ENCODE results near the gene AGMAT.

The AGMAT gene

GRCh38 chr1:15592285-15592684, 7.4 kb upstream of the AGMAT start:
- Mint-ChIP-seq H3K27ac (no peak overlapping the region), H3K4me1 (ENCODE audit: low read depth) (no peaks in the 10 kb centered on the region), H3K27me3 (no peaks in the 10 kb centered on the region), H3K36me3 (ENCODE audit: low read depth) (peaks cover 9% of the 10 kb centered on the region), H3K4me3 (no peak overlapping the region), H3K9me3 (no peaks in the 10 kb centered on the region)

DNA sequence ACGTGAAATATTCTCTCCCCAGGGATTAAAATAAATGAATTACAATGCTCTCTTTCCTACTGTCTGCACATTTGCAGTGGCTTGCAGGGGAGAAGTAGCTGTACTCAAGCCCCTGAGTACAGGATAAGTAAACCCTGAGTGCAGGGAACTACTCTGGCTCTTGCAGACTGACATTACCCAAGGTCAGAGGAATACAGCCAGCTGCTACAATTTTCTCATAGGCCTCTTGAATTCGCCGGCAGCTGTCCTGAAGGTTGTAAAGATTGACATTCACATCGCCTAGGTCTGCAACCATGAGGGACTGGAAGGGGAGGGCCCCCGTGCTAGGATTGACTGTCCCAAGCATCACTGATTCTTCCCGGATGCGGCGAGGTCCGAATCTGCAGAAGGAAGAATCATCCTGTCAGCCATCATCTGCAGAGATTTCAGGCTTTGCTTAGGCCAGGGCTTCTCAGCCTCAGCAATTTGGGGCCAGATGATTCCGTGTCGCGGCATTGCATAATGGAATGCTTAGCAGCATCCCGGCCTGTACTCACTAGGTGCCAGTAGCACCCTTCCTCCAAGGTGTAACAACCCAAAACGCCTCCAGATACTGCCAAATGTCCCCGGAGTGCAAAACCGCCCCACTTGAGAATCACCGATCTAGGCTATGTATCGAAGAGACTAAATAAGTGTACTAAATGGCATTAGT, 1.7 kb downstream of the AGMAT start:
- H3K9me3 Mint-ChIP-seq, result no peaks in the 10 kb centered on the region
- H3K36me3 Mint-ChIP-seq (ENCODE audit: low read depth), result peaks cover 21% of the 10 kb centered on the region
- H3K27ac Mint-ChIP-seq, result peak overlapping the region; percentile 90
- H3K27me3 Mint-ChIP-seq, result no peaks in the 10 kb centered on the region
- peaks cover 43% of the 10 kb centered on the region for H3K4me1 Mint-ChIP-seq (ENCODE audit: low read depth)
- peak overlapping the region; percentile 86 for H3K4me3 Mint-ChIP-seq

DNA sequence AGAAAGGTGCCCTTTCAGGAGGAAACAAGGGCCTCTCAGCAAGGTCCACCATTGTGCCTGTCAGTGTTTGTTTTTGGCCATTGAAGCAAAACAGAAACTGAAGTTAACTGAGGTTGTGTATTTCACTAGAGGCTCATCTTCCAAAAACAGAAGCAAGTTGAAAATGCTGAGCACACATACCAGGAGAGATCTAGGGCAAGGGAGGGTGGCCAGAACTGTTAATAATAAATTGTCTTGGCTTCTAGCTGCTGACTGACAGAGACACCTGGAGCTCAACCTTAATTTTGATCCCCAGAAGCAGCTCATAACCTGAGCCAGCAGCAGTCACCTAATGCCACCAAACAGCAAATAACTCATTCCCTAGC, 5.2 kb downstream of the AGMAT start:
- Mint-ChIP-seq H3K9me3 (no peaks in the 10 kb centered on the region), H3K4me3 (peak overlapping the region; percentile 27), H3K27ac (peak overlapping the region; percentile 78), H3K27me3 (no peaks in the 10 kb centered on the region), H3K36me3 (ENCODE audit: low read depth) (peaks cover 22% of the 10 kb centered on the region), H3K4me1 (ENCODE audit: low read depth) (peaks cover 50% of the 10 kb centered on the region)

- no peaks in the 10 kb centered on the region for H3K9me3 Mint-ChIP-seq
- H3K4me1 Mint-ChIP-seq (ENCODE audit: low read depth), result peaks cover 47% of the 10 kb centered on the region
- no peaks in the 10 kb centered on the region for H3K27me3 Mint-ChIP-seq
- H3K4me3 Mint-ChIP-seq, result peak overlapping the region; percentile 27
- H3K36me3 Mint-ChIP-seq (ENCODE audit: low read depth), result peaks cover 25% of the 10 kb centered on the region
- peak overlapping the region; percentile 78 for H3K27ac Mint-ChIP-seq
Measured at GRCh38 chr1:15578921-15579682, 5.7 kb downstream of the AGMAT start.

- Mint-ChIP-seq H3K4me3 (peak overlapping the region; percentile 7), H3K27ac (peak overlapping the region; percentile 45), H3K4me1 (ENCODE audit: low read depth) (peaks cover 37% of the 10 kb centered on the region), H3K27me3 (no peaks in the 10 kb centered on the region), H3K9me3 (no peaks in the 10 kb centered on the region), H3K36me3 (ENCODE audit: low read depth) (peaks cover 29% of the 10 kb centered on the region)
Measured at GRCh38 chr1:15577691-15578090, 7.2 kb downstream of the AGMAT start.

DNA sequence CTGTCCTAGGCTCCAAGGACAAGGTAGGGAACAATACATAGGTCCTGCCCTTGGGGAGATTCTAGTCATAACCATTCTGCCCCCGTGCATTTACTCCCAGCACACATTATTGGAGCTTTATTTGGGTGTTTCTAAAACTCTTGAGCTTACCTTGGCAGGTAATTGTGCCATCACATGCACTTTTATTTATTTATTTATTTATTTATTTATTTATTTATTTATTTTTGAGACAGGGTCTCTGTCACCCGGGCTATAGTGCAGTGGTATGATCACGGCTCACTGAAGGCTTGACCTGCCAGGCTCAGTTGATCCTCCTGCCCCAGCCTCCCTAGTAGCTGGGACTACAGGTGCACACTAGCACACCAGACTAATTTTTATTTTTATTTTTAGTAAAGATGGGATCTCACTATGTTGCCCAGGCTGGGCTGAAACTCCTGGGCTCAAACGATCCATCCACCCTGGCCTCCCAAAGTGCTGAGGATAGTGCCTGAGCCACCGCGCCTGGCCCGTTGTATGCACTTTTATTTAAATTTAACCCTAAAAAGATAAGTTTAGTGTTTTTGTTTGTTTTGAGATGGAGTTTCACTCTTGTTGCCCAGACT, 9.2 kb downstream of the AGMAT start:
- H3K27ac Mint-ChIP-seq, result no peak overlapping the region
- no peak overlapping the region for H3K4me3 Mint-ChIP-seq
- H3K4me1 Mint-ChIP-seq (ENCODE audit: low read depth), result peaks cover 47% of the 10 kb centered on the region
- H3K27me3 Mint-ChIP-seq, result no peaks in the 10 kb centered on the region
- H3K36me3 Mint-ChIP-seq (ENCODE audit: low read depth), result peaks cover 45% of the 10 kb centered on the region
- no peaks in the 10 kb centered on the region for H3K9me3 Mint-ChIP-seq

DNA sequence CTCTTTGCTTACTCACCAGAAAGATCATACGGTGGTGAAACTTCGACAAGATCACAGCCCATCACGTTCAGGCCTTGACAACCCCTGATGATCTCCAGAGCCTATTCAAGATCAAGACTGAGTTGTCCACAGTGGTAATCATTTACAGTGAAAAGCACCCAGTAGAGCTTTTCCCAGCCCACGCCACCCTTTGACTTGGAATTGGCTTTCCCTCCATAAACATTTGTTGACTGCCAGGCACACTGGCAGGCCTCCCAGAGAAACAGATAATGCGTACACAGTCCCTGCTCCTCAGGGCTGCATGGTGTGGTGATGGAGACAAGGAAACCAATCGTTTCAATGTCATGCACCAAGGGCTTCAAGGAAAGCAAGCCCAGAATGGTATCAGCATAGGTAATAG, 10.1 kb downstream of the AGMAT start:
- no peak overlapping the region for H3K4me3 Mint-ChIP-seq
- peaks cover 39% of the 10 kb centered on the region for H3K4me1 Mint-ChIP-seq (ENCODE audit: low read depth)
- H3K27ac Mint-ChIP-seq, result peak overlapping the region; percentile 17
- no peaks in the 10 kb centered on the region for H3K27me3 Mint-ChIP-seq
- no peaks in the 10 kb centered on the region for H3K9me3 Mint-ChIP-seq
- H3K36me3 Mint-ChIP-seq (ENCODE audit: low read depth), result peaks cover 50% of the 10 kb centered on the region

- Mint-ChIP-seq H3K4me1 (ENCODE audit: low read depth) (peaks cover 26% of the 10 kb centered on the region), H3K36me3 (ENCODE audit: low read depth) (peaks cover 49% of the 10 kb centered on the region), H3K9me3 (no peaks in the 10 kb centered on the region)
Measured at GRCh38 chr1:15573477-15573876, 11.4 kb downstream of the AGMAT start.

GRCh38 chr1:15571266-15571665, 13.6 kb downstream of the AGMAT start:
- Mint-ChIP-seq H3K27ac (peak overlapping the region; percentile 41), H3K4me3 (no peak overlapping the region), H3K36me3 (ENCODE audit: low read depth) (peaks cover 63% of the 10 kb centered on the region), H3K27me3 (no peaks in the 10 kb centered on the region), H3K9me3 (no peaks in the 10 kb centered on the region), H3K4me1 (ENCODE audit: low read depth) (peaks cover 12% of the 10 kb centered on the region)

More at GRCh38 chr1:15573477-15573876, 11.4 kb downstream of the AGMAT start:
- Mint-ChIP-seq H3K27me3 (no peaks in the 10 kb centered on the region), H3K4me3 (no peak overlapping the region), H3K27ac (no peak overlapping the region)

DNA sequence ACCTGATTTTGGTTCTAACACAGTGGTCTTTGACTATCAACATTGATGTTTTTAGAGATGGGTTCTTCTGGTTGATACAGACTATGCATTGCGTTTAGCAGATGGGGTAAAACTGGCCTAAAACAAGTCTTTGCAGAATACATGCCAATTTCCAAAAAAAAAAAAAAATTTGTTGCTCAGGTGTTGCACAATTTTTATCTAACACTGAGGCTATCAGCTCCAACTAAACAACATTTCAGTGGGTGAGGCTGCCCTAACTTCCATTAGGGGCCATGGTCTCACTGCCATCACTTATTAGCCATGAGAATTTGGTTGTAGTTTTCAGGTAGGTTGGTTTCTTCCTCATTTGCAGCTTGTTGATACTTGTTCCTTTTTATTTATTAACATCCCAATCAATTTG, 14.0 kb downstream of the AGMAT start:
- H3K4me1 Mint-ChIP-seq (ENCODE audit: low read depth), result peaks cover 12% of the 10 kb centered on the region
- H3K27me3 Mint-ChIP-seq, result no peaks in the 10 kb centered on the region
- no peak overlapping the region for H3K4me3 Mint-ChIP-seq
- H3K36me3 Mint-ChIP-seq (ENCODE audit: low read depth), result peaks cover 67% of the 10 kb centered on the region
- no peaks in the 10 kb centered on the region for H3K9me3 Mint-ChIP-seq
- H3K27ac Mint-ChIP-seq, result no peak overlapping the region

DNA sequence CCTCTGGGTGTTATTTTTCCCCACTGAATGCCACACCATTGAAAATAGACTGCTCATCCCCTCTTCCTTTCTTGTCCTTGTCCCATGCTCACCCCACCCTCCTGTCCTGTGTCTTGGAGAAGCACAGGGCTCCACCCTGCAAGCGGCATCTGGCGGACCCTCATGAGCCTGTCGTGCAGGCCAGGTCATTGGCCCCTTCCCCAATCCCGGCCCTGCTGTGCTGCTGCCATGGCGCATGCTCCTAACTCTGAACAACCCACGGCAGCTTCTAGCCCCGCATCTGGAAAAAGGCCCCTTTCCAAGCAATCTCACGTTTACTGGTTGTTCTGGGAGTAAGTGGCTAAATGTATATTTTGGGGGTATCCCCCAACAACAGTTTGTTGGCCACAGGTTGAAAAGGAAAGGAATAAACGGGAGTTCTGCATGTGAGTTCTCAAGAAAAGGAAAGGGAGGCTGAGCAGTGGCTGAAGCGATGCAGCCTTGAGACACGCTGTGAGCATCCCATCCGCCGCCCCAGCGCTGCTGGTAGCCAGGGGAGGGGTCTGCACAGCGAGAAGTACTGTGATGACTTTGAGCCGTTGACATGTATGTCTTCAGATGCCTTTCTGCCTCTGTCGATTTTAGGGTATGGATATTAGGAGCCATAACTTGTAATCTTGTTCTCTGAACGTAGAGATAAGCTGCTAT, 16.3 kb downstream of the AGMAT start:
- H3K4me1 Mint-ChIP-seq (ENCODE audit: low read depth), result peaks cover 17% of the 10 kb centered on the region
- H3K4me3 Mint-ChIP-seq, result no peak overlapping the region
- no peaks in the 10 kb centered on the region for H3K9me3 Mint-ChIP-seq
- H3K27ac Mint-ChIP-seq, result no peak overlapping the region
- no peaks in the 10 kb centered on the region for H3K27me3 Mint-ChIP-seq
- peaks cover 78% of the 10 kb centered on the region for H3K36me3 Mint-ChIP-seq (ENCODE audit: low read depth)

DNA sequence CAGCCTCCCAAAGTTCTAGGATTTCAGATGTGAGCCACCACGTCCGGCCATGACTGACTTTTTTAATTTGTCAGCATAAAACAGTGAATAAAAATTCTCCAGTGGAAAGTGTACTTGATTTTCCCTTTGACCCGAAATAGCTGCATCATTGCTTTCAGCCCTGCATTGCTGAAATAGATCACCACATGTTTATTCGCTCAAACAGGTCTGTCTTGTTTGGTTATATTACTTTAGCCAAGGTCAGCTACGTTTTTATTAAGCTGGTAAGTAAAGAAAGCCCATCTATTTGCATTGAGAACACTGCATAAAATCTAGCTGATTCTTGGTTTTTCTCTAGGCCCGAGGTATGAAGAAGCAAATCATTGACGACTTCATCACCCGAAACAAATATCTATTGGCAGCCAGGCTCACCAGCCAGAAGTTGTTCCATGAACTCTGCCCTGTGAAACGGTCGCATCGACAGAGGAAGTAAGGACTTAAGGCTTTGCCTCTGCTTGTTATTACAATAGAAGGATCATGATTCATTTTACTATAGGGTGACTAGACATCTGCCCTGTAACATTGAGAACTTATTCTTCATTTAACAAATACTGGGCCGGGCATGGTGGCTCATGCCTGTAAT, 25.6 kb downstream of the AGMAT start:
- no peaks in the 10 kb centered on the region for H3K9me3 Mint-ChIP-seq
- H3K27me3 Mint-ChIP-seq, result no peaks in the 10 kb centered on the region
- H3K27ac Mint-ChIP-seq, result no peak overlapping the region
- no peak overlapping the region for H3K4me3 Mint-ChIP-seq
- peaks cover 36% of the 10 kb centered on the region for H3K36me3 Mint-ChIP-seq (ENCODE audit: low read depth)
- H3K4me1 Mint-ChIP-seq (ENCODE audit: low read depth), result peaks cover 5% of the 10 kb centered on the region

- no peaks in the 10 kb centered on the region for H3K9me3 Mint-ChIP-seq
- H3K27ac Mint-ChIP-seq, result no peak overlapping the region
- H3K4me3 Mint-ChIP-seq, result no peak overlapping the region
- peaks cover 30% of the 10 kb centered on the region for H3K36me3 Mint-ChIP-seq (ENCODE audit: low read depth)
- H3K27me3 Mint-ChIP-seq, result no peaks in the 10 kb centered on the region
- H3K4me1 Mint-ChIP-seq (ENCODE audit: low read depth), result no peaks in the 10 kb centered on the region
Measured at GRCh38 chr1:15558516-15558915, 26.3 kb downstream of the AGMAT start.

DNA sequence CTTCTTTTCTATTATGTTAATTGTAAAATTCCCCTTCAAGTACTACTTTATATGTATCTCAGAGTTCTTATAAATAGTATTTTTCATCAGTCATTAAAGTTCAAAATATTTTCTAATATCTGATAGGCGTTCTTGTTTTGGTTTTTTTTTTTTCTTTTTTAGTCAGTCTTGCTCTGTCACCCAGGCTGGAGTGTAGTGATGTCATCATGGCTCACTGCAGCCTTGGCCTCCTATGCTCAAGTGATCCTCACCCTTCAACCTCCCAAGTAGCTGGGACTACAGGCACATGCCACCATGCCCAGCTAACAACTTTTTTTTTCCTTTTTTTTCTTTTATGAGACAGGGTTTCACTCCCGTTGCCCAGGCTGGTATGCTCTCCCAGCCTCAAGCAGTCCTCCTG, 27.3 kb downstream of the AGMAT start:
- H3K4me1 Mint-ChIP-seq (ENCODE audit: low read depth), result no peaks in the 10 kb centered on the region
- H3K4me3 Mint-ChIP-seq, result no peak overlapping the region
- no peaks in the 10 kb centered on the region for H3K27me3 Mint-ChIP-seq
- H3K27ac Mint-ChIP-seq, result no peak overlapping the region
- H3K36me3 Mint-ChIP-seq (ENCODE audit: low read depth), result peaks cover 25% of the 10 kb centered on the region
- H3K9me3 Mint-ChIP-seq, result no peaks in the 10 kb centered on the region
